Measurements from ENCODE around the gene ZBTB7C. TPM values are rescaled to one million over a fixed set of nuclear protein-coding genes. Genes with fewer than 3 reads are reported as not detected.
A peak's percentile ranks its signal among the peaks of the same experiment; 100 is the strongest.

ZBTB7C gene
- polyA plus RNA-seq, 2 donors, result 20.6 to 24.5 TPM

DNA sequence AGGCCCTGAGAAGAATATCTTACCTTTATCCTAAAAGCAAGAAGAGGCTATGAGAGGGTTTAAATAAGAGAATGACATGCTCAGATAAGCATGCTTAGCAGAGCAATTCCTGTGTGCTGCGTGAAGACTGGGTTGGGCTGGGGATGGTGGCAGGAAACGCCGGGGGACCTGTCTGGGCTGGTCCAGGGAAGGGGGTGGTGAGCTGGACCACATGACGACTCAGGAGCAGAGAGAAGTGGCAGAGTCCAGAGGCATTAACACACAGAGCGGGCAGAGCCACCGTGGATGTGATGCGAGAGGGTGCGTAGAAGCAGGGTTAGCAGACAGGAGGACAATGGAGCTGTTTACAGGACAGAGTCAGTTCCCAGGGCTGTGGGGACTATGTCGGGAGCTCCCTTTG, 84.5 kb downstream of the ZBTB7C start:
- 63 to 74% methylated on average over 9 of the region's 9 CpGs for WGBS, 2 donors
- Histone ChIP-seq H3K4me3 (ENCODE audit: low read depth in 1 of 2, low read length in 2 of 2) (no peak overlapping the region), H3K36me3 (ENCODE audit: control insufficient read depth in 2 of 2, insufficient read depth in 2 of 2, low read length in 1 of 2) (no peaks in the 10 kb centered on the region), H3K27ac (ENCODE audit: low read depth in 2 of 2, low read length in 1 of 2) (peak overlapping the region; percentile 5 to 69), H3K4me1 (ENCODE audit: control insufficient read depth in 2 of 2, insufficient read depth in 2 of 2, low read length in 1 of 2) (peaks cover 11 to 14% of the 10 kb centered on the region in 2 donors), H3K27me3 (ENCODE audit: control insufficient read depth in 1 of 2, insufficient read depth in 2 of 2, low read length in 2 of 2) (no peaks in the 10 kb centered on the region), H3K9me3 (ENCODE audit: control insufficient read depth in 2 of 2, insufficient read depth in 1 of 2, low read depth in 1 of 2, low read length in 1 of 2) (no peaks in the 10 kb centered on the region)

DNA sequence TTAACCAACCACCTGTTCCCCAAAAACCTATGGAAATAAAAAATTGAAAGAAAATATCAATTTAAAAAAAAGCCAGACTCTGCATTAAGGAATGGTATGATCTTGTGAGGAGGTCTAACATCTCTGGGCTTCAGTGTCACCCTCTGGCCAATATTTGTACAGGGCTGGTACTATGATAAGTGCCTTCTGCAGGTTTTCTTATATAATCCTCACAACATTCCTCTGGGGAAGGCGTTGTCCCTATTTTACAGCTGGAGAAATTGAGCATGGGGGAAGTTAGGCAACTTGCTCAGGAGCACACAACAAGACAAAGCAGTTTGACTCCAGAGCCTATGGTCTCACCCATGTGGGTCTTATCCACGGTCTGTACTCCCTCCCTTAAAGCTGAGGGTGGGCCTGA, 86.0 kb downstream of the ZBTB7C start:
- Histone ChIP-seq H3K27ac (ENCODE audit: low read depth in 2 of 2, low read length in 1 of 2) (no peak overlapping the region), H3K9me3 (ENCODE audit: control insufficient read depth in 2 of 2, insufficient read depth in 1 of 2, low read depth in 1 of 2, low read length in 1 of 2) (no peaks in the 10 kb centered on the region), H3K27me3 (ENCODE audit: control insufficient read depth in 1 of 2, insufficient read depth in 2 of 2, low read length in 2 of 2) (no peaks in the 10 kb centered on the region), H3K4me3 (ENCODE audit: low read depth in 1 of 2, low read length in 2 of 2) (no peak overlapping the region), H3K4me1 (ENCODE audit: control insufficient read depth in 2 of 2, insufficient read depth in 2 of 2, low read length in 1 of 2) (peaks cover 11 to 14% of the 10 kb centered on the region in 2 donors), H3K36me3 (ENCODE audit: control insufficient read depth in 2 of 2, insufficient read depth in 2 of 2, low read length in 1 of 2) (no peaks in the 10 kb centered on the region)
- WGBS, 2 donors, result 69 to 72% methylated on average over 2 of the region's 2 CpGs

DNA sequence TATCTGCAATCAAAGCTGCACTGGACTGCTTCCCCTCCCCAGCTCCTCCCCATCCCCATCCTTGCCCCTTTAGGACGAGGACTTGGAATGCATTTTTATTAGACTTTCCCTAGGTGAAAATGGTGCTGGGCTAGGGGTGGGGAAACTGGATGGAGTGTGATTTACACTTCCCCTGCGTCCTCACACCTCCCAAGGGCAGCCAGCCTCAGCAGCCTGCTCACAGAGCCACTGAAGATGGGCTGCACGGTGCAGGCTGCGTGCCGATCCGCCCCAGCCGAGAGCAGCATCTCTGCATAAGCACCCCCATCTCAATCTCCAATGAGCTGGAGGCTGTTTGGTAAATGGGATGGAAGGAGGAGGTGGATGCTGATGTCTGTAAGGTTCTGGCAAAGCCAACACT, 87.6 kb downstream of the ZBTB7C start:
- no peak overlapping the region for H3K4me3 ChIP-seq (ENCODE audit: low read depth in 1 of 2, low read length in 2 of 2)
- 94% methylated on average over 7 of the region's 7 CpGs for WGBS, 2 donors
- no peaks in the 10 kb centered on the region for H3K36me3 ChIP-seq (ENCODE audit: control insufficient read depth in 2 of 2, insufficient read depth in 2 of 2, low read length in 1 of 2)
- H3K27me3 ChIP-seq (ENCODE audit: control insufficient read depth in 1 of 2, insufficient read depth in 2 of 2, low read length in 2 of 2), result no peaks in the 10 kb centered on the region
- no peak overlapping the region for H3K27ac ChIP-seq (ENCODE audit: low read depth in 2 of 2, low read length in 1 of 2)
- H3K4me1 ChIP-seq (ENCODE audit: control insufficient read depth in 2 of 2, insufficient read depth in 2 of 2, low read length in 1 of 2), result peaks cover 7 to 11% of the 10 kb centered on the region in 2 donors
- no peaks in the 10 kb centered on the region for H3K9me3 ChIP-seq (ENCODE audit: control insufficient read depth in 2 of 2, insufficient read depth in 1 of 2, low read depth in 1 of 2, low read length in 1 of 2)

DNA sequence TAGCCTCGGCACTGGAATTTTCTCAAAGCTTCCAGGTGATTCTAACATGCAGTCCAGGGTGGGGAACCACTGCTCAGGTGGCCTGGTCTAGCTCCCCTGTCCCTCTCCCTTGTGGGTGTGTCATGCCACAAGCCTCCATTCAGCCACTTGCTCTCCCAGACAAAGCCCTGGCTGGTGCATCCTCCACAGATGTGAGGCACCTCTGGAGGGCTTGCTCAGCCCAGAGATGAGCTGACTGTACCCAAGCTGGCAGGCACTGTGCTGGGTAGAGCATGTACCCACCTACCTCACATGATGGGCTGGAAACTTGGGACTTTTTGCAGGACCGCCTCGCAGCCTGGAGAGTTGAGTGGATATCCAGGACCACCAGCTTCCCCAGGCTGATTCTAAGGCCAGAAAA, 88.1 kb downstream of the ZBTB7C start:
- Histone ChIP-seq H3K9me3 (ENCODE audit: control insufficient read depth in 2 of 2, insufficient read depth in 1 of 2, low read depth in 1 of 2, low read length in 1 of 2) (no peaks in the 10 kb centered on the region), H3K27me3 (ENCODE audit: control insufficient read depth in 1 of 2, insufficient read depth in 2 of 2, low read length in 2 of 2) (no peaks in the 10 kb centered on the region), H3K4me1 (ENCODE audit: control insufficient read depth in 2 of 2, insufficient read depth in 2 of 2, low read length in 1 of 2) (peaks cover 7 to 11% of the 10 kb centered on the region in 2 donors), H3K4me3 (ENCODE audit: low read depth in 1 of 2, low read length in 2 of 2) (no peak overlapping the region), H3K36me3 (ENCODE audit: control insufficient read depth in 2 of 2, insufficient read depth in 2 of 2, low read length in 1 of 2) (no peaks in the 10 kb centered on the region), H3K27ac (ENCODE audit: low read depth in 2 of 2, low read length in 1 of 2) (no peak overlapping the region)
- 93 to 98% methylated on average over 3 of the region's 3 CpGs for WGBS, 2 donors

DNA sequence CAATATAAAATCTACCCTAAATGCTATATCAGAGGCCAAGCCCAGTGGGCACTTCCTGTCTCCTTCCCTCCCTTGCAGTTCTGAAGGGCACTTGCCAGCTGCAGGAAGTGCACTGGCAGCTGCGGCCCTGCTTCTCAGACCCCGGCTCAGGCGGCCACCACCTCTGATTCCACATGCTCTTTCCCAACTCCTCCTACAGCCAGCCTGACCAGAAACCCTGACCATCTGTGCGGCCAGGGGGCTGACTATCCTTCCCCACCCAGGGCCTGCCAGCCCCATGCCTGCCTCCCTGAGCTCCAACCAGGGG, 88.6 kb downstream of the ZBTB7C start:
- Histone ChIP-seq H3K36me3 (ENCODE audit: control insufficient read depth in 2 of 2, insufficient read depth in 2 of 2, low read length in 1 of 2) (no peaks in the 10 kb centered on the region), H3K27ac (ENCODE audit: low read depth in 2 of 2, low read length in 1 of 2) (no peak overlapping the region), H3K4me3 (ENCODE audit: low read depth in 1 of 2, low read length in 2 of 2) (no peak overlapping the region), H3K9me3 (ENCODE audit: control insufficient read depth in 2 of 2, insufficient read depth in 1 of 2, low read depth in 1 of 2, low read length in 1 of 2) (no peaks in the 10 kb centered on the region), H3K27me3 (ENCODE audit: control insufficient read depth in 1 of 2, insufficient read depth in 2 of 2, low read length in 2 of 2) (no peaks in the 10 kb centered on the region), H3K4me1 (ENCODE audit: control insufficient read depth in 2 of 2, insufficient read depth in 2 of 2, low read length in 1 of 2) (peaks cover 7 to 11% of the 10 kb centered on the region in 2 donors)
- 64 to 82% methylated on average over 4 of the region's 4 CpGs for WGBS, 2 donors

DNA sequence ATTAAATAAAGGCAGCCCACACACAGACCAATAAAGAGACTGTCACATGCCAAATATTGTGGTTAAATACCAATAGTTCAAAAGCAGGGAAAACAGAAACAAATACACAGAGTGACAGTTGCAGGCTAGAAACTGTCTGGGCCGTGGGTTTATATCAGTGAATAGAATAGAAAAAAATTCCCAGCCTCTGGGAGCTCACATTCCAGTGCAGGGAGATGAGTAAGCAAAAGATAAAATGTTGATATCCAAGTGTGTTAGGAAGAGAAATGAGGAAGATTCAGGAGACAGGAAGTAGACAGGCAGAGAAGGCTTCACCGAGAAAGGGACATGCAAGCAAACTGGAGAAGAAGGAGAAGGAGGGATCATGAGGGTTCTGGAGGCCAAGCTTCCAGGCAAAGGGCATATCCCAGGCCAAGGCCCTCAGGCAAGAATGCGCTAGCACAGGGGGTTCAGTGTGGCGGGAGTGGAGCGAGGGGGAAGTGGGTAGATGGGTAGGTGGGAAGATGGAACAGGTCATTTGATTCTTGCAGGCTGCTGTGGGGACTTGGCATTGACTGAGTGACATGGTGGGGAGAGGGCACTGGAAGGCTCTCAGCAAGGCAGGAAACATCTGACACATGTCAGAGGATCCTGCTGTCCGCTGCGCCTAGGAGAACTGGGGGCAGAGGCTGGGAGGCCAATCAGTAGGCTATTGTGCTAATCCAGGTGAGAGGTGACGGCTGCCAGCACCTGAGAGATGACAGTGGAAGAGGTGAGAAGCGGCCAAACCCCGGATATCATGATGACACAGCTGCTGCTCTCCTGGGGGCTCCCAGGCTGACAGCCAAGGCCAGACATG, 89.2 kb downstream of the ZBTB7C start:
- Histone ChIP-seq H3K27me3 (ENCODE audit: control insufficient read depth in 1 of 2, insufficient read depth in 2 of 2, low read length in 2 of 2) (no peaks in the 10 kb centered on the region), H3K27ac (ENCODE audit: low read depth in 2 of 2, low read length in 1 of 2) (no peak overlapping the region), H3K4me1 (ENCODE audit: control insufficient read depth in 2 of 2, insufficient read depth in 2 of 2, low read length in 1 of 2) (peaks cover 7 to 11% of the 10 kb centered on the region in 2 donors), H3K36me3 (ENCODE audit: control insufficient read depth in 2 of 2, insufficient read depth in 2 of 2, low read length in 1 of 2) (no peaks in the 10 kb centered on the region), H3K4me3 (ENCODE audit: low read depth in 1 of 2, low read length in 2 of 2) (no peak overlapping the region), H3K9me3 (ENCODE audit: control insufficient read depth in 2 of 2, insufficient read depth in 1 of 2, low read depth in 1 of 2, low read length in 1 of 2) (no peaks in the 10 kb centered on the region)
- WGBS, 2 donors, result 66 to 75% methylated on average over 10 of the region's 10 CpGs

DNA sequence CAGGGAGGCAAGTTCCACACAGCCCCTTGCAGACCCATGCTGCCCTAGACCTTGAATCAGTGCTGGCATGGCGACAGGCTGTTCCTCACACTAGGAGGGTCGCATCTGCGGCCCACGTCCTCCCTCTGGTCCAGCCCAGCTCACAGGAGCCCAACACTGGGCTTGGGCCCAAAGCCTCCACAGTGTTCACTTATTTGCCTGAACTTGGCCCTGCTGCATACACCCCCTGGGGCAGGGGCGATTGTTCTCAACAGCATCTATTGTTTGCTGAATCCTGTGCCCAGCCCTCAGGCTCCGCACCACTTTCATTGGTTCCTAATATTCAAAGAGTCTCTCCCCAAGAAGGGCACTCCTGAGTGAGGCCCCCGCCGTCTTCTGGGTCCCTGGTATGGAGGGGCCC, 90.7 kb downstream of the ZBTB7C start:
- WGBS, 2 donors, result 70 to 85% methylated on average over 8 of the region's 8 CpGs
- Histone ChIP-seq H3K27ac (ENCODE audit: low read depth in 2 of 2, low read length in 1 of 2) (no peak overlapping the region), H3K9me3 (ENCODE audit: control insufficient read depth in 2 of 2, insufficient read depth in 1 of 2, low read depth in 1 of 2, low read length in 1 of 2) (no peaks in the 10 kb centered on the region), H3K4me3 (ENCODE audit: low read depth in 1 of 2, low read length in 2 of 2) (no peak overlapping the region), H3K36me3 (ENCODE audit: control insufficient read depth in 2 of 2, insufficient read depth in 2 of 2, low read length in 1 of 2) (no peaks in the 10 kb centered on the region), H3K4me1 (ENCODE audit: control insufficient read depth in 2 of 2, insufficient read depth in 2 of 2, low read length in 1 of 2) (peaks cover 0 to 8% of the 10 kb centered on the region in 2 donors), H3K27me3 (ENCODE audit: control insufficient read depth in 1 of 2, insufficient read depth in 2 of 2, low read length in 2 of 2) (no peaks in the 10 kb centered on the region)

DNA sequence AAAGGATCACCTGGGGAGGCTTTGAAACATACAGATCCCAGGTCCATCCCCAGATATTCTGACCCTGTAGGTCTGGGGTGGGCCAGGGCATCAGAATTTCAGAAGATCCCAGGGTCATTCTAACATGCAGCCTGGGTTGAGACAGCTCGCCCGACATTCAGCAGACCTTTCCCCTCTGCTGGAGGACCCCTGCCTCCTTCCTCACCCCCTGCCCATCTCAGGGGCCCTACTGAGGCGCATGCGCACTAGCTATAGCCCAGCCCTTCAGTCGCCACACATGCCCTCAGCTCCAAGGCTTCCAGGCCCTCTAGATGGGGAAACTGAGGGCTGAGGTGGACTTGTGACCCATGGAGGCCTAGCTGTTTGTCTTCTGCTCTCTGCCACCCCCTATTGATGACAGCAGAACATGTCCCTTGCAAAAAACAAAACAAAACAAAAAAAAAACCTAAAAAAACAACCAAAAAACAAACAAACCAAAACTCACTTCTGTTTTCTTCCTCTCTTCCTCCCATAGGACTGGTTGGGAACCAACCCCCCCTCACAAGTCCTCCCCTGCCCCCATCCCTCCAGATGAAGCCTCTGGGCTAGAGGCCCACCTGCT, 91.3 kb downstream of the ZBTB7C start:
- H3K27me3 ChIP-seq (ENCODE audit: control insufficient read depth in 1 of 2, insufficient read depth in 2 of 2, low read length in 2 of 2), result no peaks in the 10 kb centered on the region
- 97 to 100% methylated on average over 5 of the region's 5 CpGs for WGBS, 2 donors
- H3K27ac ChIP-seq (ENCODE audit: low read depth in 2 of 2, low read length in 1 of 2), result no peak overlapping the region
- H3K36me3 ChIP-seq (ENCODE audit: control insufficient read depth in 2 of 2, insufficient read depth in 2 of 2, low read length in 1 of 2), result no peaks in the 10 kb centered on the region
- no peaks in the 10 kb centered on the region for H3K9me3 ChIP-seq (ENCODE audit: control insufficient read depth in 2 of 2, insufficient read depth in 1 of 2, low read depth in 1 of 2, low read length in 1 of 2)
- peaks cover 0 to 5% of the 10 kb centered on the region in 2 donors for H3K4me1 ChIP-seq (ENCODE audit: control insufficient read depth in 2 of 2, insufficient read depth in 2 of 2, low read length in 1 of 2)
- no peak overlapping the region for H3K4me3 ChIP-seq (ENCODE audit: low read depth in 1 of 2, low read length in 2 of 2)

DNA sequence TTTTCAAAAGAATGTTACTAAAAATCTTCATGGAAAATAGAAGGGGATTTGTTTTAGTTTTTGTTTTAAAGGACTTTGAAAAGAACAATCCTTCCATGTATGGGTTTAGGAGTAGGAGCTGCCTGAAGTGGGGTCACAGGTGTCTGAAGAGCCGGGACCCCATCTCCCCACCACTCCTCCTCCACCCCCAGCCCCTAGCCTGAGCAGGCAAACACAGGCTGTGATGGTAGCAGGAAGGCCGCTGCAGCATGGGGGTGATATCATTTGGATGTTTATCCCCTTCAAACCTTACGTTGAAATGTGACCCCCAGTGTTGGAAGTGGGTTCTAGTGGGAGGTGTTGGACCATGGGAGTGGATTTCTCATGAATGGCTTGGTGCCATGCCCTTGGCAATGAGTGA, 93.0 kb downstream of the ZBTB7C start:
- WGBS, 2 donors, result 82 to 90% methylated on average over 3 of the region's 3 CpGs
- Histone ChIP-seq H3K36me3 (ENCODE audit: control insufficient read depth in 2 of 2, insufficient read depth in 2 of 2, low read length in 1 of 2) (no peaks in the 10 kb centered on the region), H3K4me3 (ENCODE audit: low read depth in 1 of 2, low read length in 2 of 2) (no peak overlapping the region), H3K9me3 (ENCODE audit: control insufficient read depth in 2 of 2, insufficient read depth in 1 of 2, low read depth in 1 of 2, low read length in 1 of 2) (no peaks in the 10 kb centered on the region), H3K27ac (ENCODE audit: low read depth in 2 of 2, low read length in 1 of 2) (no peak overlapping the region), H3K27me3 (ENCODE audit: control insufficient read depth in 1 of 2, insufficient read depth in 2 of 2, low read length in 2 of 2) (no peaks in the 10 kb centered on the region), H3K4me1 (ENCODE audit: control insufficient read depth in 2 of 2, insufficient read depth in 2 of 2, low read length in 1 of 2) (peaks cover 5 to 8% of the 10 kb centered on the region in 2 donors)

DNA sequence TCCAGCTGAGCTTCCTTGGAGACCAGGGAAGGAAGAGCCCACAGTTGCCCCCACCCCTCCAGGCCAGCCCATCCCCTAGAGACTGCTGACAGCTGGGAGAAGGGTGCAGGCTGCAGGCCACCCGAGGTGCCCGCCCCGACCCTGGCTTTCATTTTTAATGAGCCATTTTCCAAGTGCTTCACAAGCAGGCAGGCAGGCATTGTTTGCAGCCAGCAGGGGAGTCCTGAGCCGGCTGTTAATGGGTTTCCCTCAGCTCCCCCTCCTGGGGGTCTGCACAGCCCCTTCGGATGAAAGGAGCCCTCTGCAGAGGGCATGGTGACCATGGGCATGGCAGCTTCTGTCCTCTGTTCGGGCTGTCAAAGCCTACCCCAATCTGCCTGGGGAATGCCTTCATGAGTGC, 94.5 kb downstream of the ZBTB7C start:
- Histone ChIP-seq H3K27me3 (ENCODE audit: control insufficient read depth in 1 of 2, insufficient read depth in 2 of 2, low read length in 2 of 2) (no peaks in the 10 kb centered on the region), H3K4me3 (ENCODE audit: low read depth in 1 of 2, low read length in 2 of 2) (no peak overlapping the region), H3K9me3 (ENCODE audit: control insufficient read depth in 2 of 2, insufficient read depth in 1 of 2, low read depth in 1 of 2, low read length in 1 of 2) (no peaks in the 10 kb centered on the region), H3K27ac (ENCODE audit: low read depth in 2 of 2, low read length in 1 of 2) (no peak overlapping the region), H3K4me1 (ENCODE audit: control insufficient read depth in 2 of 2, insufficient read depth in 2 of 2, low read length in 1 of 2) (peaks cover 0 to 8% of the 10 kb centered on the region in 2 donors), H3K36me3 (ENCODE audit: control insufficient read depth in 2 of 2, insufficient read depth in 2 of 2, low read length in 1 of 2) (no peaks in the 10 kb centered on the region)
- 47 to 58% methylated on average over 6 of the region's 6 CpGs for WGBS, 2 donors
